Activated naive CD4-positive, alpha-beta T cell treated with anti-CD3 and anti-CD28 coated beads, Interleukin-2, amount 10 ng/mL, durations not matched to agents 7 days and 5 days (primary cell): ENCODE measurements around the gene LDLR.
"Not testable (repeated sequence)": the region's sequence is repeated elsewhere in the genome, so short reads cannot be mapped to it uniquely, and the experiment has no call there.

Source experiments
- CTCF ChIA-PET: fragments of 350-600 bp; sonication (Branson Sonifier 250); formaldehyde crosslinking; loops from one replicate; lab custom pipeline; 2021; ENCODE audit warnings: antibody characterized with exemption; lab: Charles Lee
- DNase-seq: peaks from one replicate; pipeline ENCODE4 v3.0.0-alpha.2; 2020
- H3K27ac Mint-ChIP-seq: one replicate; pipeline ENCODE4 v1.8.0; 2021; ENCODE audit warnings: mild to moderate bottlenecking, moderate library complexity, mixed read lengths
- H3K27me3 Mint-ChIP-seq: one replicate; pipeline ENCODE4 v1.8.0; 2021; ENCODE audit warnings: mild to moderate bottlenecking, mixed read lengths
- H3K36me3 Mint-ChIP-seq: one replicate; pipeline ENCODE4 v1.8.0; 2021; ENCODE audit warnings: mixed read lengths
- H3K4me1 Mint-ChIP-seq: one replicate; pipeline ENCODE4 v1.8.0; 2021; ENCODE audit warnings: mixed read lengths
- H3K4me3 Mint-ChIP-seq: one replicate; pipeline ENCODE4 v1.8.0; 2021; ENCODE audit warnings: mild to moderate bottlenecking, moderate library complexity, mixed read lengths
- H3K9me3 Mint-ChIP-seq: one replicate; pipeline ENCODE4 v1.8.0; 2021; ENCODE audit warnings: mixed read lengths

LDLR gene

GRCh38 chr19:11088506-11089253 lies 583 bp upstream of the LDLR start:
- Mint-ChIP-seq H3K4me3 (peak overlapping the region; percentile 93), H3K27me3 (no peaks in the 10 kb centered on the region), H3K9me3 (no peaks in the 10 kb centered on the region), H3K27ac (peak overlapping the region; percentile 99), H3K36me3 (peaks cover 33% of the 10 kb centered on the region), H3K4me1 (peaks cover 48% of the 10 kb centered on the region)
- DNase-seq = no peak
- CTCF ChIA-PET = interaction anchor here (1.0 to 1.2 kb wide), 3 partner anchors 53 to 685 kb away, joined by 3 to 5 read pairs (median 4); no protein-coding TSS in a partner anchor

- CTCF ChIA-PET, H3K9me3 Mint-ChIP-seq, DNase-seq, H3K27me3 Mint-ChIP-seq: not testable (repeated sequence)
- H3K36me3 Mint-ChIP-seq = peaks cover 42% of the 10 kb centered on the region
- H3K27ac Mint-ChIP-seq = peak overlapping the region; percentile 99
- peaks cover 52% of the 10 kb centered on the region for H3K4me1 Mint-ChIP-seq
- H3K4me3 Mint-ChIP-seq = peak overlapping the region; percentile 93
Observed at GRCh38 chr19:11090014-11090263, 676 bp downstream of the LDLR start.

- peak overlapping the region; percentile 93 for H3K4me3 Mint-ChIP-seq
Observed at GRCh38 chr19:11090264-11090996, 1.2 kb downstream of the LDLR start.

GRCh38 chr19:11090997-11091702 lies 1.9 kb downstream of the LDLR start:
- peak overlapping the region; percentile 93 for H3K4me3 Mint-ChIP-seq
- H3K27ac Mint-ChIP-seq = peak overlapping the region; percentile 99
- no peaks in the 10 kb centered on the region for H3K9me3 Mint-ChIP-seq
- no peak for DNase-seq
- peaks cover 52% of the 10 kb centered on the region for H3K36me3 Mint-ChIP-seq
- H3K27me3 Mint-ChIP-seq = no peaks in the 10 kb centered on the region
- CTCF ChIA-PET = no interaction called here
- H3K4me1 Mint-ChIP-seq = peaks cover 55% of the 10 kb centered on the region

More at GRCh38 chr19:11090264-11090996, 1.2 kb downstream of the LDLR start:
- peaks cover 51% of the 10 kb centered on the region for H3K4me1 Mint-ChIP-seq
- DNase-seq = peak; percentile 99
- H3K27me3 Mint-ChIP-seq = no peaks in the 10 kb centered on the region
- H3K9me3 Mint-ChIP-seq = no peaks in the 10 kb centered on the region
- peaks cover 45% of the 10 kb centered on the region for H3K36me3 Mint-ChIP-seq
- CTCF ChIA-PET = no interaction called here
- peak overlapping the region; percentile 99 for H3K27ac Mint-ChIP-seq

- CTCF ChIA-PET = no interaction called here
- H3K4me3 Mint-ChIP-seq = peak overlapping the region; percentile 93
- peak; percentile 61 for DNase-seq
- peaks cover 58% of the 10 kb centered on the region for H3K36me3 Mint-ChIP-seq
- no peaks in the 10 kb centered on the region for H3K27me3 Mint-ChIP-seq
- peak overlapping the region; percentile 99 for H3K27ac Mint-ChIP-seq
- H3K9me3 Mint-ChIP-seq = no peaks in the 10 kb centered on the region
- H3K4me1 Mint-ChIP-seq = peaks cover 61% of the 10 kb centered on the region
Observed at GRCh38 chr19:11091703-11092153, 2.5 kb downstream of the LDLR start.

GRCh38 chr19:11092181-11092538 lies 2.9 kb downstream of the LDLR start:
- Mint-ChIP-seq H3K27ac (peak overlapping the region; percentile 99), H3K36me3 (peaks cover 60% of the 10 kb centered on the region), H3K4me3 (peak overlapping the region; percentile 93), H3K27me3 (no peaks in the 10 kb centered on the region), H3K4me1 (peaks cover 64% of the 10 kb centered on the region), H3K9me3 (no peaks in the 10 kb centered on the region)
- DNase-seq = peak; percentile 50
- CTCF ChIA-PET = no interaction called here

GRCh38 chr19:11093689-11094238 lies 4.5 kb downstream of the LDLR start:
- peaks cover 68% of the 10 kb centered on the region for H3K4me1 Mint-ChIP-seq
- H3K27ac Mint-ChIP-seq = peak overlapping the region; percentile 99
- no peak for DNase-seq
- H3K36me3 Mint-ChIP-seq = peaks cover 65% of the 10 kb centered on the region
- CTCF ChIA-PET = interaction anchor here (0.6 to 3.1 kb wide), 3 partner anchors 32 to 153 kb away, joined by 3 to 15 read pairs (median 4); no protein-coding TSS in a partner anchor
- no peaks in the 10 kb centered on the region for H3K9me3 Mint-ChIP-seq
- H3K27me3 Mint-ChIP-seq = no peaks in the 10 kb centered on the region
- H3K4me3 Mint-ChIP-seq = peak overlapping the region; percentile 93

GRCh38 chr19:11094520-11094894 lies 5.2 kb downstream of the LDLR start:
- DNase-seq = no peak
- CTCF ChIA-PET = interaction anchor here (1.5 to 3.1 kb wide), 2 partner anchors 59 to 158 kb away, joined by 5 to 15 read pairs; no protein-coding TSS in a partner anchor
- Mint-ChIP-seq H3K27me3 (no peaks in the 10 kb centered on the region), H3K27ac (peak overlapping the region; percentile 99), H3K9me3 (no peaks in the 10 kb centered on the region), H3K4me1 (peaks cover 68% of the 10 kb centered on the region), H3K4me3 (peak overlapping the region; percentile 57), H3K36me3 (peaks cover 68% of the 10 kb centered on the region)

- Mint-ChIP-seq H3K4me3 (peak overlapping the region; percentile 57), H3K36me3 (peaks cover 76% of the 10 kb centered on the region), H3K9me3 (no peaks in the 10 kb centered on the region), H3K27me3 (no peaks in the 10 kb centered on the region), H3K4me1 (peaks cover 75% of the 10 kb centered on the region), H3K27ac (peak overlapping the region; percentile 99)
- CTCF ChIA-PET = interaction anchor here (1.5 kb wide), 1 partner anchor 60 kb away, joined by 6 read pairs; no protein-coding TSS in a partner anchor
- peak; percentile 63 for DNase-seq
Observed at GRCh38 chr19:11096210-11096841, 7.1 kb downstream of the LDLR start.

- not testable (repeated sequence) for H3K27me3 Mint-ChIP-seq, H3K9me3 Mint-ChIP-seq, H3K4me3 Mint-ChIP-seq, DNase-seq
- peaks cover 69% of the 10 kb centered on the region for H3K4me1 Mint-ChIP-seq
- H3K27ac Mint-ChIP-seq = peak overlapping the region; percentile 68
- H3K36me3 Mint-ChIP-seq = peaks cover 70% of the 10 kb centered on the region
- CTCF ChIA-PET = interaction anchor here (1.5 kb wide), 1 partner anchor 61 kb away, joined by 6 read pairs; no protein-coding TSS in a partner anchor
Observed at GRCh38 chr19:11097367-11097766, 8.1 kb downstream of the LDLR start.

- peaks cover 72% of the 10 kb centered on the region for H3K36me3 Mint-ChIP-seq
- H3K27ac Mint-ChIP-seq = no peak overlapping the region
- CTCF ChIA-PET = no interaction called here
- no peaks in the 10 kb centered on the region for H3K9me3 Mint-ChIP-seq
- H3K4me3 Mint-ChIP-seq = no peak overlapping the region
- no peaks in the 10 kb centered on the region for H3K27me3 Mint-ChIP-seq
- peaks cover 61% of the 10 kb centered on the region for H3K4me1 Mint-ChIP-seq
- DNase-seq = no peak
Observed at GRCh38 chr19:11098327-11098726, 9.1 kb downstream of the LDLR start.

GRCh38 chr19:11098861-11099260 lies 9.6 kb downstream of the LDLR start:
- Mint-ChIP-seq H3K27me3 (no peaks in the 10 kb centered on the region), H3K4me1 (peaks cover 58% of the 10 kb centered on the region), H3K27ac (peak overlapping the region; percentile 12), H3K9me3 (no peaks in the 10 kb centered on the region), H3K36me3 (peaks cover 73% of the 10 kb centered on the region), H3K4me3 (no peak overlapping the region)
- CTCF ChIA-PET = no interaction called here
- DNase-seq = no peak

- H3K9me3 Mint-ChIP-seq = no peaks in the 10 kb centered on the region
- H3K36me3 Mint-ChIP-seq = peaks cover 74% of the 10 kb centered on the region
- no peaks in the 10 kb centered on the region for H3K27me3 Mint-ChIP-seq
- DNase-seq = no peak
- CTCF ChIA-PET = interaction anchor here (1.6 kb wide), 1 partner anchor 64 kb away, joined by 4 read pairs; no protein-coding TSS in a partner anchor
- no peak overlapping the region for H3K27ac Mint-ChIP-seq
- peaks cover 49% of the 10 kb centered on the region for H3K4me1 Mint-ChIP-seq
- H3K4me3 Mint-ChIP-seq = no peak overlapping the region
Observed at GRCh38 chr19:11100049-11100448, 10.8 kb downstream of the LDLR start.
